ENCODE results near the gene SNTB2. TPM values are rescaled to one million over a fixed set of nuclear protein-coding genes. Genes with fewer than 3 reads are reported as not detected.
A peak's percentile ranks its signal among the peaks of the same experiment; 100 is the strongest.

SNTB2 gene
- polyA plus RNA-seq, 3 donors, result 1.2 to 6.0 (median 5.0) TPM

GRCh38 chr16:69182730-69183416, 4.1 kb upstream of the SNTB2 start:
- Histone ChIP-seq H4K20me1 (ENCODE audit: insufficient read depth, low read length) (no peaks in the 10 kb centered on the region), H3K4me1 (ENCODE audit: control insufficient read depth in 1 of 2, insufficient read depth in 2 of 2, low read length in 2 of 2) (peaks cover 18 to 21% of the 10 kb centered on the region in 2 donors), H3K36me3 (replicated peaks in 1 of 2; ENCODE audit: control insufficient read depth in 1 of 2, insufficient read depth in 2 of 2, low read length in 2 of 2) (no peaks in the 10 kb centered on the region), H2AFZ (ENCODE audit: insufficient read depth, low read depth, low read length, poor library complexity, severe bottlenecking) (no peak overlapping the region), H3K4me2 (replicated peaks; ENCODE audit: extremely low read depth, low read length, poor library complexity, severe bottlenecking) (no peak overlapping the region), H3K9ac (ENCODE audit: insufficient read depth, low read length, poor library complexity, severe bottlenecking) (no peak overlapping the region), H3K79me2 (ENCODE audit: insufficient read depth, low read length) (no peaks in the 10 kb centered on the region), H3K9me3 (replicated peaks in 1 of 2; ENCODE audit: control insufficient read depth in 1 of 2, insufficient read depth in 1 of 2, low read length in 2 of 2) (no peaks in the 10 kb centered on the region), H3K4me3 (replicated peaks in 1 of 3; ENCODE audit: low read depth in 2 of 3, low read length in 3 of 3) (no peak overlapping the region), H3K27me3 (ENCODE audit: control insufficient read depth in 2 of 2, insufficient read depth in 2 of 2, low read length in 2 of 2) (peaks cover 1 to 7% of the 10 kb centered on the region in 2 donors), H3K27ac (ENCODE audit: low read depth in 1 of 2, low read length in 2 of 2) (no peak overlapping the region)
- WGBS (ENCODE audit: insufficient coverage), result 76% methylated on average over 7 of the region's 10 CpGs
- H3K9me3 Mint-ChIP-seq, result peaks cover 0 to 2% (median 0%) of the 10 kb centered on the region in 7 donors
- DNase-seq, result no peak
- H3K27me3 Mint-ChIP-seq (ENCODE audit: low read depth in 3 of 3), result peaks cover 14 to 48% (median 17%) of the 10 kb centered on the region in 3 donors
- no peak overlapping the region for H3K27ac Mint-ChIP-seq
- no peak for TF ChIP-seq CTCF (IDR thresholded peaks at IDR 0.05)
- H3K4me3 Mint-ChIP-seq, result no peak overlapping the region
- intact Hi-C loops (cut with micrococcal nuclease), result loop anchor here in 1 of 2 donors (10.0 kb wide), 1 partner anchor 48 kb away; the partner anchor contains the start of genes CHTF8 and UTP4
- peaks cover 0 to 3% of the 10 kb centered on the region in 2 donors for H3K36me3 Mint-ChIP-seq
- H3K4me1 Mint-ChIP-seq, result peaks cover 22% of the 10 kb centered on the region

- H3K4me3 ChIP-seq (replicated peaks in 1 of 3; ENCODE audit: low read depth in 2 of 3, low read length in 3 of 3), result peak overlapping the region; percentile 65 to 84 (median 75)
- Mint-ChIP-seq H3K4me1 (peaks cover 34% of the 10 kb centered on the region), H3K36me3 (peaks cover 0 to 5% of the 10 kb centered on the region in 2 donors), H3K27me3 (ENCODE audit: low read depth in 3 of 3) (peaks cover 30 to 69% (median 35%) of the 10 kb centered on the region in 3 donors), H3K27ac (peak overlapping the region in 2 of 7 donors; percentile 36 to 54), H3K4me3 (peak overlapping the region; percentile 86 to 92), H3K9me3 (peaks cover 0 to 8% (median 0%) of the 10 kb centered on the region in 7 donors)
- peaks cover 37% of the 10 kb centered on the region for H4K20me1 ChIP-seq (ENCODE audit: insufficient read depth, low read length)
- H3K9ac ChIP-seq (ENCODE audit: insufficient read depth, low read length, poor library complexity, severe bottlenecking), result peak overlapping the region; percentile 31
- no peak overlapping the region for H3K27ac ChIP-seq (ENCODE audit: low read depth in 1 of 2, low read length in 2 of 2)
- H3K27me3 ChIP-seq (ENCODE audit: control insufficient read depth in 2 of 2, insufficient read depth in 2 of 2, low read length in 2 of 2), result peaks cover 22 to 34% of the 10 kb centered on the region in 2 donors
- intact Hi-C loops (cut with micrococcal nuclease), result loop anchor here (5.0 to 10.0 kb wide), 2 partner anchors 53 to 125 kb away; partner anchors contain the start of genes CHTF8 (in 1 of the 2), UTP4 (in 1 of the 2) and VPS4A (in 1 of the 2)
- no peaks in the 10 kb centered on the region for H3K79me2 ChIP-seq (ENCODE audit: insufficient read depth, low read length)
- peak in 1 of 3 donors; percentile 8 for DNase-seq
- peaks cover 28 to 35% of the 10 kb centered on the region in 2 donors for H3K4me1 ChIP-seq (ENCODE audit: control insufficient read depth in 1 of 2, insufficient read depth in 2 of 2, low read length in 2 of 2)
- no peak for TF ChIP-seq CTCF (IDR thresholded peaks at IDR 0.05)
- H3K4me2 ChIP-seq (replicated peaks; ENCODE audit: extremely low read depth, low read length, poor library complexity, severe bottlenecking), result peak overlapping the region; percentile 84
- H3K9me3 ChIP-seq (replicated peaks in 1 of 2; ENCODE audit: control insufficient read depth in 1 of 2, insufficient read depth in 1 of 2, low read length in 2 of 2), result no peaks in the 10 kb centered on the region
- peak overlapping the region; percentile 77 for H2AFZ ChIP-seq (ENCODE audit: insufficient read depth, low read depth, low read length, poor library complexity, severe bottlenecking)
- WGBS (ENCODE audit: insufficient coverage), result under 1% methylated on average over 66 of the region's 76 CpGs
- H3K36me3 ChIP-seq (replicated peaks in 1 of 2; ENCODE audit: control insufficient read depth in 1 of 2, insufficient read depth in 2 of 2, low read length in 2 of 2), result no peaks in the 10 kb centered on the region
Observed at GRCh38 chr16:69187446-69188235, 677 bp downstream of the SNTB2 start.
